Effector memory CD4-positive, alpha-beta T cell (primary cell): Measurements from ENCODE around the gene CDCA8.

ENCODE experiments used
- DNase-seq, 3 donors: peaks; one replicate each; pipeline ENCODE4 v3.0.0-alpha.2; 2020
- H3K27ac ChIP-seq: 2 replicates; pipeline ENCODE4 v1.7.0; 2013; ENCODE audit warnings: mild to moderate bottlenecking, low read length, moderate library complexity; ENCODE audit not compliant: insufficient read depth, poor library complexity, severe bottlenecking
- H3K27me3 ChIP-seq: replicated peaks from 2 replicates; pipeline ENCODE4 v1.7.0; 2013; ENCODE audit warnings: mild to moderate bottlenecking, low read length; ENCODE audit not compliant: insufficient read depth, control insufficient read depth, poor library complexity, severe bottlenecking
- H3K36me3 ChIP-seq: 2 replicates; pipeline ENCODE4 v1.7.0; 2013; ENCODE audit warnings: mild to moderate bottlenecking, low read length, moderate library complexity; ENCODE audit not compliant: control insufficient read depth, insufficient read depth
- H3K4me1 ChIP-seq: 2 replicates; pipeline ENCODE4 v1.7.0; 2013; ENCODE audit warnings: low read length, mild to moderate bottlenecking; ENCODE audit not compliant: control insufficient read depth, insufficient read depth, poor library complexity, severe bottlenecking
- H3K4me3 ChIP-seq: 2 replicates; pipeline ENCODE4 v1.7.0; 2013; ENCODE audit warnings: low read length, low read depth, mild to moderate bottlenecking; ENCODE audit not compliant: insufficient read depth, poor library complexity, severe bottlenecking
- H3K9me3 ChIP-seq: 2 replicates; pipeline ENCODE4 v1.7.0; 2013; ENCODE audit warnings: mild to moderate bottlenecking, low read length, moderate library complexity; ENCODE audit not compliant: control insufficient read depth

CDCA8 gene

GRCh38 chr1:37705399-37705798, 13.1 kb downstream of the CDCA8 start:
- no peaks in the 10 kb centered on the region for H3K4me1 ChIP-seq
- no peaks in the 10 kb centered on the region for H3K9me3 ChIP-seq
- H3K27me3 ChIP-seq: no peaks in the 10 kb centered on the region
- H3K27ac ChIP-seq: no peak overlapping the region
- H3K36me3 ChIP-seq: no peaks in the 10 kb centered on the region
- H3K4me3 ChIP-seq: no peak overlapping the region
- DNase-seq: no peak

GRCh38 chr1:37708471-37708870, 16.2 kb downstream of the CDCA8 start:
- Histone ChIP-seq H3K4me3 (no peak overlapping the region), H3K27me3 (no peaks in the 10 kb centered on the region), H3K9me3 (no peaks in the 10 kb centered on the region), H3K4me1 (no peaks in the 10 kb centered on the region), H3K36me3 (no peaks in the 10 kb centered on the region), H3K27ac (no peak overlapping the region)
- DNase-seq: no peak

- H3K27me3 ChIP-seq: no peaks in the 10 kb centered on the region
- no peaks in the 10 kb centered on the region for H3K4me1 ChIP-seq
- no peak overlapping the region for H3K4me3 ChIP-seq
- H3K36me3 ChIP-seq: no peaks in the 10 kb centered on the region
- H3K9me3 ChIP-seq: no peaks in the 10 kb centered on the region
- no peak overlapping the region for H3K27ac ChIP-seq
- no peak for DNase-seq
These were observed 21.9 kb downstream of the CDCA8 start for GRCh38 chr1:37714226-37714625.

GRCh38 chr1:37714689-37715088, 22.4 kb downstream of the CDCA8 start:
- H3K36me3 ChIP-seq: no peaks in the 10 kb centered on the region
- H3K4me1 ChIP-seq: no peaks in the 10 kb centered on the region
- no peaks in the 10 kb centered on the region for H3K9me3 ChIP-seq
- no peak overlapping the region for H3K4me3 ChIP-seq
- no peak for DNase-seq
- H3K27me3 ChIP-seq: no peaks in the 10 kb centered on the region
- H3K27ac ChIP-seq: no peak overlapping the region

GRCh38 chr1:37716321-37716720, 24.0 kb downstream of the CDCA8 start:
- Histone ChIP-seq H3K36me3 (no peaks in the 10 kb centered on the region), H3K27me3 (no peaks in the 10 kb centered on the region), H3K27ac (no peak overlapping the region), H3K4me1 (no peaks in the 10 kb centered on the region), H3K9me3 (no peaks in the 10 kb centered on the region), H3K4me3 (no peak overlapping the region)
- DNase-seq: no peak

GRCh38 chr1:37717631-37718030, 25.3 kb downstream of the CDCA8 start:
- Histone ChIP-seq H3K4me3 (no peak overlapping the region), H3K27me3 (no peaks in the 10 kb centered on the region), H3K9me3 (no peaks in the 10 kb centered on the region), H3K4me1 (no peaks in the 10 kb centered on the region), H3K27ac (no peak overlapping the region), H3K36me3 (no peaks in the 10 kb centered on the region)
- no peak for DNase-seq

GRCh38 chr1:37718181-37718900, 26.0 kb downstream of the CDCA8 start:
- Histone ChIP-seq H3K36me3 (no peaks in the 10 kb centered on the region), H3K4me1 (no peaks in the 10 kb centered on the region), H3K27ac (no peak overlapping the region), H3K4me3 (no peak overlapping the region), H3K27me3 (no peaks in the 10 kb centered on the region), H3K9me3 (no peaks in the 10 kb centered on the region)
- no peak for DNase-seq

GRCh38 chr1:37718901-37719571, 26.7 kb downstream of the CDCA8 start:
- H3K4me3 ChIP-seq: no peak overlapping the region
- H3K36me3 ChIP-seq: no peaks in the 10 kb centered on the region
- H3K4me1 ChIP-seq: no peaks in the 10 kb centered on the region
- no peaks in the 10 kb centered on the region for H3K27me3 ChIP-seq
- no peak overlapping the region for H3K27ac ChIP-seq
- H3K9me3 ChIP-seq: no peaks in the 10 kb centered on the region
- DNase-seq: no peak

- H3K9me3 ChIP-seq: no peaks in the 10 kb centered on the region
- no peaks in the 10 kb centered on the region for H3K27me3 ChIP-seq
- no peak overlapping the region for H3K27ac ChIP-seq
- H3K4me3 ChIP-seq: no peak overlapping the region
- H3K4me1 ChIP-seq: no peaks in the 10 kb centered on the region
- H3K36me3 ChIP-seq: no peaks in the 10 kb centered on the region
- DNase-seq: no peak
These were observed 27.4 kb downstream of the CDCA8 start for GRCh38 chr1:37719572-37720195.
